Glutamatergic neuron (in vitro differentiated cells): ENCODE measurements around the gene SLC38A8. TPM values are rescaled to one million over a fixed set of nuclear protein-coding genes. Genes with fewer than 3 reads are reported as not detected.

ENCODE experiments used
- DNase-seq: peaks from one replicate; pipeline ENCODE4 v3.0.0; 2022
- H3K27ac Mint-ChIP-seq: one replicate; pipeline ENCODE4 v1.8.0; 2020; ENCODE audit warnings: mild to moderate bottlenecking, mixed read lengths, inconsistent platforms; ENCODE audit not compliant: unreplicated experiment
- H3K27me3 Mint-ChIP-seq: one replicate; pipeline ENCODE4 v1.8.0; 2020; ENCODE audit warnings: mild to moderate bottlenecking, moderate library complexity, mixed read lengths, inconsistent platforms; ENCODE audit not compliant: unreplicated experiment
- H3K36me3 Mint-ChIP-seq: one replicate; pipeline ENCODE4 v1.8.0; 2020; ENCODE audit warnings: mild to moderate bottlenecking, mixed read lengths, inconsistent platforms; ENCODE audit not compliant: unreplicated experiment
- H3K4me1 Mint-ChIP-seq: one replicate; pipeline ENCODE4 v1.8.0; 2020; ENCODE audit warnings: mild to moderate bottlenecking, low read depth, mixed read lengths, inconsistent platforms; ENCODE audit not compliant: unreplicated experiment
- H3K4me3 Mint-ChIP-seq: one replicate; pipeline ENCODE4 v1.8.0; 2020; ENCODE audit warnings: mild to moderate bottlenecking, mixed read lengths, inconsistent platforms; ENCODE audit not compliant: unreplicated experiment
- H3K9me3 Mint-ChIP-seq: one replicate; pipeline ENCODE4 v1.8.0; 2020; ENCODE audit warnings: mild to moderate bottlenecking, moderate library complexity, mixed read lengths, inconsistent platforms; ENCODE audit not compliant: unreplicated experiment
- total RNA-seq: library from RNA; stranded (reverse); fragmentation: NEBNext Ultra II Directional; extraction: Animal tissue kit (Norgen Biotek cat#: 25700); gene quantifications from one replicate; pipeline ENCODE4 v1.2.1, GENCODE V29; 2021; ENCODE audit not compliant: unreplicated experiment
- TF ChIP-seq, protein P1 (sequence below): fragments of 200-600 bp; sonication (generic); IDR thresholded peaks from one replicate; pipeline ENCODE4 v1.5.0; 2021; ENCODE audit not compliant: partially characterized antibody, unreplicated experiment

SLC38A8 gene
- total RNA-seq, 1 donor from 2014 or later, result not detected

DNA sequence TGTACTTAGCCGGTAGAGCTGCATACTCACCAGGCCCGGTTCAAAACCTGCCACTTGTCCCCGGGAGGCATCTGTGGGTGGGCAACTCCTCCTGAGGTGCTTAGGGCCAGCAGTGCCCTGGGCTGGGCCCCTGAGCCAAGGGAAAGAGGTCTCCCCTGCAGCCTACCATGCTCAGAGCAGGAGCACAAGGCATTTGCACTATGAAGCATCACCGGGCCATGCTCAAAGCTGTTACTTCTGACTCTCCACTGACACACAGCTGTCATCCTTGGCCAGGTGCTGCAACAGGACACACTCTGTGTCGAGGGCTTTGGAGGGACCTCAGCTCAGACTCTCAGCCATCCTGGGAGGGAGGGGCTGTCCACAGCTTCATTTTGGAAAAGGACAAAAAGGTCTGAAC, 37.2 kb downstream of the SLC38A8 start:
- Mint-ChIP-seq H3K36me3 (no peaks in the 10 kb centered on the region), H3K27me3 (peaks cover 3% of the 10 kb centered on the region), H3K4me1 (peaks cover 2% of the 10 kb centered on the region), H3K27ac (peak overlapping the region; percentile 31), H3K4me3 (no peak overlapping the region), H3K9me3 (peaks cover 7% of the 10 kb centered on the region)
- TF ChIP-seq, protein P1, sequence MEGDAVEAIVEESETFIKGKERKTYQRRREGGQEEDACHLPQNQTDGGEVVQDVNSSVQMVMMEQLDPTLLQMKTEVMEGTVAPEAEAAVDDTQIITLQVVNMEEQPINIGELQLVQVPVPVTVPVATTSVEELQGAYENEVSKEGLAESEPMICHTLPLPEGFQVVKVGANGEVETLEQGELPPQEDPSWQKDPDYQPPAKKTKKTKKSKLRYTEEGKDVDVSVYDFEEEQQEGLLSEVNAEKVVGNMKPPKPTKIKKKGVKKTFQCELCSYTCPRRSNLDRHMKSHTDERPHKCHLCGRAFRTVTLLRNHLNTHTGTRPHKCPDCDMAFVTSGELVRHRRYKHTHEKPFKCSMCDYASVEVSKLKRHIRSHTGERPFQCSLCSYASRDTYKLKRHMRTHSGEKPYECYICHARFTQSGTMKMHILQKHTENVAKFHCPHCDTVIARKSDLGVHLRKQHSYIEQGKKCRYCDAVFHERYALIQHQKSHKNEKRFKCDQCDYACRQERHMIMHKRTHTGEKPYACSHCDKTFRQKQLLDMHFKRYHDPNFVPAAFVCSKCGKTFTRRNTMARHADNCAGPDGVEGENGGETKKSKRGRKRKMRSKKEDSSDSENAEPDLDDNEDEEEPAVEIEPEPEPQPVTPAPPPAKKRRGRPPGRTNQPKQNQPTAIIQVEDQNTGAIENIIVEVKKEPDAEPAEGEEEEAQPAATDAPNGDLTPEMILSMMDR, result no peak
- no peak for DNase-seq

DNA sequence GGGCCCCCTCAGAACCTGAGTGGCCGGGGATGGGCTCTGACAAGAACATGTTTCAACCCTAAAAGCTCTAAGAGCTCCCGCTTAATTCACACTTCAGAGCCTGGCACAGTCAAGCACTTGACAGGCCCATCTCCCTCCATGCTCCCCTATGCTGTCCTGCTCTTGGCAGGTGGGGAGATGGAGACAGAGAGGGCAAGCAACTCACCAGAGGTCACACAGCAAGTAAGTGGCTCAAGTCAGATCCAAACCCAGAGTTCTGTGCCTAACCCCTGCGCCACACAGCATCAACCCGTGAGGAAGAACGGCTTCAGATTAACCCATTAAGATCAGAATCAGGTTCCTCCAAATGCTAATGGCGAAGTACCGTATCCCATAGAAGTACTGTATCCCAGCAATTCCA, 38.2 kb downstream of the SLC38A8 start:
- no peak overlapping the region for H3K4me3 Mint-ChIP-seq
- H3K27ac Mint-ChIP-seq, result no peak overlapping the region
- H3K9me3 Mint-ChIP-seq, result peaks cover 9% of the 10 kb centered on the region
- H3K27me3 Mint-ChIP-seq, result peaks cover 3% of the 10 kb centered on the region
- no peak for DNase-seq
- no peaks in the 10 kb centered on the region for H3K36me3 Mint-ChIP-seq
- TF ChIP-seq, protein P1, result no peak
- H3K4me1 Mint-ChIP-seq, result peaks cover 2% of the 10 kb centered on the region

DNA sequence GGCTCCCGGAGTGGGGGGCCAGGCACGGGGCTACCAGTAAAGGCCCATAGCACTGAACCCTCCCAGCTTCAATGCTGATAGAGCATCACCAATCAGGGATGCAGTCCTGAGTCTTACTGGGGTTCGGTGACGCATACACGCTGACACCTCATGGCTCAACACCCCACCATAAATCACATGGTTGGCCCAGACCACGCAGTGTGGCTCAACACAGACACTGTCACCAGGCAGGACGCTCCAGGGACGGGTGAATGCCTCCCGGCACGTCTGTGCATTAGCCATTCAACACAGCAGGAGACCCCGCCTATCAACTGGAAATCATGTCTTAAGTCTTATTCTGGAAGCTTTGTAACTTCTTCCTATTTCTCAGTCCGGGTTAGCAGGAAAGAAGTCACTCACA, 39.6 kb downstream of the SLC38A8 start:
- Mint-ChIP-seq H3K27me3 (peaks cover 4% of the 10 kb centered on the region), H3K27ac (no peak overlapping the region)

DNA sequence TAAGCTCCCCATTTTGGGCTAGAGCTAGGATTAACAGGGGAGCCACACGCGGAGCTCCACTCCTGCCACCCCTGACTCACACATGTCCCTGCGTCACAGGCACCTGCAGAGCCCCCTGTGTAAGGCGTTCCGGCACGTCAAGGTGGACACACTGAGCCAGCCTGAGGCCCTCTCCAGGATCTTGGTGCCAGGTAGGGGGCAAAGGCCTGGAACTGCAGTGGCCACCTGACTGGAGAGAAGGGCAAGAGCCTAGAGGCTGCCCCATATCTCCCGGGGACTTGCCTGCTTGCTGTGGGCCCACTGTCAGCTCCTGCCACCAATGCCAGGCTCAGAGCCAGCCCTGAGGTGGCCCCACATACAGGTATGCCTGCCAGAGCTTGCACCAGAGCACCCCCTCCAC, 40.9 kb downstream of the SLC38A8 start:
- Mint-ChIP-seq H3K27ac (no peak overlapping the region), H3K4me1 (peaks cover 2% of the 10 kb centered on the region), H3K4me3 (no peak overlapping the region), H3K27me3 (peaks cover 5% of the 10 kb centered on the region), H3K9me3 (peaks cover 9% of the 10 kb centered on the region), H3K36me3 (no peaks in the 10 kb centered on the region)
- no peak for DNase-seq
- TF ChIP-seq, protein P1, result no peak

More for the DNA sequence above, 39.6 kb downstream of the SLC38A8 start:
- Mint-ChIP-seq H3K9me3 (peaks cover 9% of the 10 kb centered on the region), H3K4me1 (peaks cover 2% of the 10 kb centered on the region), H3K36me3 (no peaks in the 10 kb centered on the region), H3K4me3 (no peak overlapping the region)
- DNase-seq, result no peak
- TF ChIP-seq, protein P1, result no peak

DNA sequence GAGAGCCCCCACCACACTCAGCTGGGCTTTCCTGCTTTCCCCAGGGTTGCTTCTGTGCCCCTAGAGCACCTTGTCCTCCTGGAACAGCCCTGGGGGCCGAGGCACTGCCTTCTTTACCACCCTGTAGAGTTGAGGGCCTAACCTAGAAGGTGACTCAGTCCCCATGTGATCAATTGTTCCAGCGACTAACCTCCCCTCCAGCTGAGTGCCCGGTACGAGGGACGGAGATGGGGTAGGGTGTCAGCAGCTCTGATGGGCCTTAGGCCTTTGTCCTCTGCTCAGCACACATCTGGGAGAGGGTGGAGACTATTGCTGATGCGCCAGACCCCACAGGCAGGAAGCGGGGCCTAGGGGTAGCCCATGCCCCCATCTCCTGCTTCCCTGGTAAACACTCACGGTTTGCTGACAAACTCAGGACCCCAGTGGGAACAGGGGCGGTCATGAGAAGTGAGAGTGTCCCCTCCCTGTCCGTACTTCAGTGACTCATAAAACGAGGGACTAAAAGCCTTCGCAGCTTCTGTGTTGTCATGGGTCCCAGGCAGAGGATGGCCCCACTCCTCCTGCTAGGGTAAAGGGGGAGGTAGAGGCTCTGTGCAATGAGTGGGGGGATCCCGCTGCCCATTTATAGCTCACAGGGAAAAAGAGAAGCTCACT, 41.5 kb downstream of the SLC38A8 start:
- TF ChIP-seq, protein P1, result no peak
- Mint-ChIP-seq H3K9me3 (peaks cover 7% of the 10 kb centered on the region), H3K27me3 (peaks cover 2% of the 10 kb centered on the region), H3K27ac (no peak overlapping the region), H3K4me1 (peaks cover 2% of the 10 kb centered on the region), H3K4me3 (no peak overlapping the region), H3K36me3 (no peaks in the 10 kb centered on the region)
- no peak for DNase-seq
